Nephron (organoid): ENCODE results near the gene PFKFB1.
A peak's percentile ranks its signal among the peaks of the same experiment; 100 is the strongest.

Experiments used
- H3K27ac Mint-ChIP-seq, 3 experiments: 2 replicates each; pipeline ENCODE4 v1.8.0; 2020; ENCODE audit warnings: mixed read lengths in 3 of 3, mild to moderate bottlenecking in 2 of 3, moderate library complexity in 1 of 3
- H3K27me3 Mint-ChIP-seq: 2 replicates; pipeline ENCODE4 v1.8.0; 2021; ENCODE audit warnings: low read depth, mild to moderate bottlenecking, moderate library complexity, mixed read lengths
- H3K36me3 Mint-ChIP-seq: 2 replicates; pipeline ENCODE4 v1.8.0; 2020; ENCODE audit warnings: low read depth, mixed read lengths
- H3K4me1 Mint-ChIP-seq: 2 replicates; pipeline ENCODE4 v1.8.0; 2020; ENCODE audit warnings: mixed read lengths
- H3K4me3 Mint-ChIP-seq, 3 experiments: 2 replicates each; pipeline ENCODE4 v1.8.0; 2020; ENCODE audit warnings: mild to moderate bottlenecking in 3 of 3, mixed read lengths in 3 of 3, moderate library complexity in 2 of 3
- H3K9me3 Mint-ChIP-seq: 2 replicates; pipeline ENCODE4 v1.8.0; 2020; ENCODE audit warnings: mixed read lengths
- CTCF ChIP-seq, 3 experiments: fragments of 200-600 bp; sonication (generic); IDR thresholded peaks; one replicate each; pipeline ENCODE4 v1.5.0; 2021; ENCODE audit warnings: antibody characterized with exemption in 3 of 3; ENCODE audit not compliant: unreplicated experiment in 3 of 3

Gene PFKFB1

GRCh38 chrX:55004231-55004630 lies 10.2 kb upstream of the PFKFB1 start:
- no peak overlapping the region for H3K4me3 Mint-ChIP-seq
- TF ChIP-seq CTCF (IDR thresholded peaks at IDR 0.05; ENCODE audit: unreplicated experiment in 3 of 3), result no peak
- H3K4me1 Mint-ChIP-seq, result peaks cover 26% of the 10 kb centered on the region
- no peaks in the 10 kb centered on the region for H3K27me3 Mint-ChIP-seq
- H3K36me3 Mint-ChIP-seq, result peaks cover 26% of the 10 kb centered on the region
- no peak overlapping the region for H3K27ac Mint-ChIP-seq
- H3K9me3 Mint-ChIP-seq, result peaks cover 5% of the 10 kb centered on the region

GRCh38 chrX:54999717-55000598 lies 6.0 kb upstream of the PFKFB1 start, which contains the start of gene APEX2:
Gene APEX2, plus strand, starts transcription at chrX:55000363. Its CDS starts 60 bp downstream, at chrX:55000423.
- peaks cover 29% of the 10 kb centered on the region for H3K4me1 Mint-ChIP-seq
- no peaks in the 10 kb centered on the region for H3K27me3 Mint-ChIP-seq
- H3K27ac Mint-ChIP-seq, result peak within 1 kb of the TSS; percentile 96 to 98 (median 97)
- H3K4me3 Mint-ChIP-seq, result peak within 1 kb of the TSS; percentile 87 to 89 (median 88)
- TF ChIP-seq CTCF (IDR thresholded peaks at IDR 0.05; ENCODE audit: unreplicated experiment in 3 of 3), result no peak
- peaks cover 3% of the 10 kb centered on the region for H3K9me3 Mint-ChIP-seq
- peaks cover 12% of the 10 kb centered on the region for H3K36me3 Mint-ChIP-seq

- Mint-ChIP-seq H3K27ac (no peak overlapping the region), H3K36me3 (no peaks in the 10 kb centered on the region), H3K9me3 (peaks cover 2% of the 10 kb centered on the region), H3K27me3 (peaks cover 4% of the 10 kb centered on the region), H3K4me1 (peaks cover 30% of the 10 kb centered on the region), H3K4me3 (no peak overlapping the region)
- TF ChIP-seq CTCF (IDR thresholded peaks at IDR 0.05; ENCODE audit: unreplicated experiment in 3 of 3), result no peak
These were observed 1.6 kb upstream of the PFKFB1 start for GRCh38 chrX:54995621-54996020.

DNA sequence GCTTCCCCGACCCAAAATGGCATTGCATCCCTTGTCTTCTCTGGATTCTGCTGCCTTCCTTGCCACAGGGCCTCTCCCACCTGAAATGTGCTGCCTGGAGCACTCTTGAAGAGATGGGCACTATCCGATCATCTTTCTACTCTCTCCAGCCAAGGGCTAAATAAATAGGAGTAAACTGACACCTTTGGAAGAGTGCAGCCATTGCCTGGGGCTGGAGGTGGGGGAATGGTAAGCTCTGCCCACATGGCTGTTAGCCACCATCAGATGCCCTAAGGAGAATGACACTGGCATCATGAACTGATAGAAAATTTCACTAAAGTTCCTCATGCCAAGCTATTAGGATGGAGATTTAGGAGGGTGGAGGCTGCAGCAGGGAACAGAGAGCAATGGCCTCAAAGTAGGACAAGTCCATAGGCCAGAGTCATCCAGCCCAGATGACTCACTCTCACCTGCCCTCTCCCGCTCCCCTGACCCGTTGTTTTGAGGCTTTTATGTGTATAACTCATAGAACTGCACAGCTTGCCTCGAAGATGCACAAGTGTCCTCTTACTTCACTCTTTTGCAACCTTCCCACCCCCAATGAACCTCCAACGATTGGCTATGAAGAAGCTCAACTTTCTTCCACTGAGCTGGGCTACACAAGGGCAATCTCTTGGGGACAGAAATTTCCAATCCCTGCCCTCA lies 822 bp upstream of the PFKFB1 start:
- peaks cover 2% of the 10 kb centered on the region for H3K9me3 Mint-ChIP-seq
- peaks cover 4% of the 10 kb centered on the region for H3K27me3 Mint-ChIP-seq
- H3K4me3 Mint-ChIP-seq, result peak overlapping the region in 1 of 3 experiments; percentile 11
- no peak overlapping the region for H3K27ac Mint-ChIP-seq
- TF ChIP-seq CTCF (IDR thresholded peaks at IDR 0.05; ENCODE audit: unreplicated experiment in 3 of 3), result no peak
- H3K36me3 Mint-ChIP-seq, result no peaks in the 10 kb centered on the region
- peaks cover 24% of the 10 kb centered on the region for H3K4me1 Mint-ChIP-seq

- Mint-ChIP-seq H3K9me3 (peaks cover 2% of the 10 kb centered on the region), H3K27ac (no peak overlapping the region), H3K4me3 (no peak overlapping the region), H3K4me1 (peaks cover 15% of the 10 kb centered on the region), H3K36me3 (no peaks in the 10 kb centered on the region), H3K27me3 (peaks cover 4% of the 10 kb centered on the region)
- TF ChIP-seq CTCF (IDR thresholded peaks at IDR 0.05; ENCODE audit: unreplicated experiment in 3 of 3), result no peak
These were observed 921 bp downstream of the PFKFB1 start for GRCh38 chrX:54992911-54993622.
